MM.1S (cell line): ENCODE results near the gene AADAC.

Experiments used
- DNase-seq: peaks from one replicate; pipeline ENCODE4 v3.0.0-alpha.2; 2015
- H2AFZ ChIP-seq: fragments of 300-600 bp; sonication (generic); 2 replicates; pipeline ENCODE4 v1.6.0; 2016; ENCODE audit warnings: antibody characterized with exemption, low read length
- H3F3A ChIP-seq: fragments of 300-600 bp; sonication (generic); 2 replicates; pipeline ENCODE4 v1.6.1; 2016; ENCODE audit warnings: mild to moderate bottlenecking, antibody characterized with exemption, low read length, moderate library complexity, mixed read lengths; ENCODE audit not compliant: insufficient read depth
- H3K27ac ChIP-seq: fragments of 300-600 bp; sonication (generic); 2 replicates; pipeline ENCODE4 v1.5.1; 2016; ENCODE audit warnings: mild to moderate bottlenecking, low read length
- H3K27me3 ChIP-seq: fragments of 300-600 bp; sonication (generic); replicated peaks from 2 replicates; pipeline ENCODE4 v1.6.0; 2016; ENCODE audit warnings: low read length; ENCODE audit not compliant: insufficient read depth
- H3K36me3 ChIP-seq: fragments of 300-600 bp; sonication (generic); replicated peaks from 2 replicates; pipeline ENCODE4 v1.6.1; 2016; ENCODE audit warnings: mild to moderate bottlenecking, low read length, mixed read lengths; ENCODE audit not compliant: insufficient read depth
- H3K4me1 ChIP-seq: fragments of 300-600 bp; sonication (generic); 2 replicates; pipeline ENCODE4 v1.6.1; 2016; ENCODE audit warnings: low read length, mixed read lengths
- H3K4me2 ChIP-seq: fragments of 300-600 bp; sonication (generic); 2 replicates; pipeline ENCODE4 v1.6.0; 2016; ENCODE audit warnings: low read depth, low read length
- H3K4me3 ChIP-seq: fragments of 300-600 bp; sonication (generic); 2 replicates; pipeline ENCODE4 v1.5.1; 2016; ENCODE audit warnings: low read length, mixed read lengths
- H3K79me2 ChIP-seq: fragments of 300-600 bp; sonication (generic); 2 replicates; pipeline ENCODE4 v1.6.1; 2016; ENCODE audit warnings: mixed run types, low read length, mixed read lengths
- H3K9ac ChIP-seq: fragments of 300-600 bp; sonication (generic); 2 replicates; pipeline ENCODE4 v1.6.1; 2016; ENCODE audit warnings: low read length, mixed read lengths
- H3K9me2 ChIP-seq: fragments of 300-600 bp; sonication (generic); replicated peaks from 2 replicates; pipeline ENCODE4 v1.6.1; 2016; ENCODE audit warnings: mild to moderate bottlenecking, low read length, mixed read lengths; ENCODE audit not compliant: insufficient read depth
- H3K9me3 ChIP-seq: fragments of 300-600 bp; sonication (generic); replicated peaks from 2 replicates; pipeline ENCODE4 v1.6.1; 2016; ENCODE audit warnings: mild to moderate bottlenecking, low read length, mixed read lengths; ENCODE audit not compliant: insufficient read depth
- H4K20me1 ChIP-seq: fragments of 300-600 bp; sonication (generic); 2 replicates; pipeline ENCODE4 v1.6.1; 2016; ENCODE audit warnings: mild to moderate bottlenecking, low read length, moderate library complexity, mixed read lengths; ENCODE audit not compliant: insufficient read depth
- CTCF ChIP-seq: fragments of 300-600 bp; sonication (generic); IDR thresholded peaks from 2 replicates; pipeline ENCODE4 v1.5.1; 2016; ENCODE audit warnings: antibody characterized with exemption, low read length, mixed read lengths
- EZH2 ChIP-seq: fragments of 300-600 bp; sonication (generic); optimal IDR thresholded peaks from 2 replicates; pipeline ENCODE3; 2017; ENCODE audit warnings: low read depth, mild to moderate bottlenecking, antibody characterized with exemption, low read length, mixed read lengths
- EZH2phosphoT487 ChIP-seq: fragments of 300-600 bp; sonication (generic); IDR thresholded peaks from 2 replicates; pipeline ENCODE4 v1.6.1; 2018; ENCODE audit warnings: antibody characterized with exemption, low read length

Gene AADAC

GRCh38 chr3:151856118-151856517 is 42.2 kb downstream of the AADAC start:
- Histone ChIP-seq H3F3A (no peaks in the 10 kb centered on the region), H4K20me1 (no peaks in the 10 kb centered on the region), H3K27ac (no peak overlapping the region), H3K4me1 (no peaks in the 10 kb centered on the region), H3K4me2 (no peak overlapping the region), H3K36me3 (no peaks in the 10 kb centered on the region), H3K9me2 (no peaks in the 10 kb centered on the region), H3K9me3 (no peaks in the 10 kb centered on the region), H3K27me3 (no peaks in the 10 kb centered on the region), H3K79me2 (no peaks in the 10 kb centered on the region), H3K4me3 (no peak overlapping the region), H2AFZ (no peak overlapping the region), H3K9ac (no peak overlapping the region)
- no peak for TF ChIP-seq CTCF
- no peak for TF ChIP-seq EZH2phosphoT487
- DNase-seq = no peak

DNA sequence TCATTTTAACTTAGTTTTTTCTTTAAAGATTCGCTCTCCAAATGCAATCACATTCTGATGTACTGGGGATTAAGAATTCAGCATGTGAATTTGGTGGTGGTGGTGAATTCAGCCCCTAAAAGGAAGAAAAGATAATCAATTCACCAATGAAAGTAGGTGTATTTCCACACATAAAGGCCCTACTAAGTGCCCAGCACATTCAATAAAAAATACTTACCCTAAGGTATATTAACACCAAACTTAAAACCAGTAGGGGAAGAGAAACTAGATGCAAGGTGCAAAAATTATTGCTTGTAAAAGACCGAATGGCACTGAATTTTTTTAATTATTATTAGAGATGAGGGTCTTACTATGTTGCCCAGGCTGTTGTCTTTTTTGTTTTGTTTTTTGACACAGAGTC is 42.7 kb downstream of the AADAC start:
- Histone ChIP-seq H3K79me2 (no peaks in the 10 kb centered on the region), H3K36me3 (no peaks in the 10 kb centered on the region), H2AFZ (no peak overlapping the region), H3K27ac (no peak overlapping the region), H3K9ac (no peak overlapping the region), H3K4me2 (no peak overlapping the region), H3K9me2 (no peaks in the 10 kb centered on the region), H3K4me3 (no peak overlapping the region), H3K4me1 (no peaks in the 10 kb centered on the region), H3K9me3 (no peaks in the 10 kb centered on the region), H3F3A (no peaks in the 10 kb centered on the region), H4K20me1 (no peaks in the 10 kb centered on the region), H3K27me3 (no peaks in the 10 kb centered on the region)
- no peak for DNase-seq
- TF ChIP-seq CTCF (no peak), EZH2 (no peak), EZH2phosphoT487 (no peak)

GRCh38 chr3:151859233-151859673 is 45.3 kb downstream of the AADAC start:
- no peak overlapping the region for H3K27ac ChIP-seq
- no peak for DNase-seq

More at GRCh38 chr3:151859233-151859673, 45.3 kb downstream of the AADAC start:
- no peaks in the 10 kb centered on the region for H3K79me2 ChIP-seq
- no peaks in the 10 kb centered on the region for H3F3A ChIP-seq
- H3K9me3 ChIP-seq = no peaks in the 10 kb centered on the region
- no peaks in the 10 kb centered on the region for H3K36me3 ChIP-seq
- no peaks in the 10 kb centered on the region for H3K9me2 ChIP-seq
- TF ChIP-seq EZH2 = no peak
- TF ChIP-seq CTCF = no peak
- H3K9ac ChIP-seq = no peak overlapping the region
- H2AFZ ChIP-seq = no peak overlapping the region
- H3K4me1 ChIP-seq = peaks cover 3% of the 10 kb centered on the region; the same call in 1 of the 2 replicates
- no peaks in the 10 kb centered on the region for H4K20me1 ChIP-seq
- no peak overlapping the region for H3K4me2 ChIP-seq
- no peaks in the 10 kb centered on the region for H3K27me3 ChIP-seq
- H3K4me3 ChIP-seq = no peak overlapping the region
